GM19025 (cell line): Measurements from ENCODE around the gene WDFY1.
"Not testable (repeated sequence)": the region's sequence is repeated elsewhere in the genome, so short reads cannot be mapped to it uniquely, and the experiment has no call there.

Experiments used
- ATAC-seq: cut with Tn5 transposase; IDR thresholded peaks from one replicate; pipeline ENCODE4 v1.9.1; 2021; ENCODE audit warnings: mild to moderate bottlenecking, low read depth, moderate library complexity; ENCODE audit not compliant: unreplicated experiment

The WDFY1 gene

GRCh38 chr2:223959688-223960087 is 14.6 kb upstream of the WDFY1 start:
- no peak for ATAC-seq

GRCh38 chr2:223957092-223957851 is 12.1 kb upstream of the WDFY1 start, which contains the start of gene MRPL44:
Gene MRPL44 (plus strand): TSS chr2:223957463. CDS start chr2:223957473, 10 bp downstream.
- ATAC-seq, result peak; percentile 82

- ATAC-seq, result no peak
Observed at GRCh38 chr2:223956300-223956699, 11.2 kb upstream of the WDFY1 start.

- no peak for ATAC-seq
Observed at GRCh38 chr2:223954401-223954800, 9.3 kb upstream of the WDFY1 start.

- ATAC-seq, result peak; percentile 45
Observed at GRCh38 chr2:223952280-223952968, 7.3 kb upstream of the WDFY1 start.

- ATAC-seq, result no peak
Observed at GRCh38 chr2:223950448-223951347, 5.6 kb upstream of the WDFY1 start.

GRCh38 chr2:223949241-223949840 is 4.2 kb upstream of the WDFY1 start:
- ATAC-seq, result no peak

GRCh38 chr2:223947711-223948205 is 2.6 kb upstream of the WDFY1 start:
- ATAC-seq, result no peak

GRCh38 chr2:223945755-223946154 is 620 bp upstream of the WDFY1 start:
- ATAC-seq, result no peak

GRCh38 chr2:223944166-223944702 is 901 bp downstream of the WDFY1 start:
- no peak for ATAC-seq

GRCh38 chr2:223943561-223944008 is 1.6 kb downstream of the WDFY1 start:
- ATAC-seq, result no peak

GRCh38 chr2:223943135-223943534 is 2.0 kb downstream of the WDFY1 start:
- ATAC-seq, result no peak

GRCh38 chr2:223941579-223942277 is 3.4 kb downstream of the WDFY1 start:
- peak; percentile 41 for ATAC-seq

- ATAC-seq, result not testable (repeated sequence)
Observed at GRCh38 chr2:223939438-223939837, 5.7 kb downstream of the WDFY1 start.

GRCh38 chr2:223937535-223937934 is 7.6 kb downstream of the WDFY1 start:
- no peak for ATAC-seq

- ATAC-seq, result no peak
Observed at GRCh38 chr2:223936862-223937326, 8.2 kb downstream of the WDFY1 start.

- ATAC-seq, result no peak
Observed at GRCh38 chr2:223935459-223936125, 9.5 kb downstream of the WDFY1 start.

- no peak for ATAC-seq
Observed at GRCh38 chr2:223934870-223935269, 10.3 kb downstream of the WDFY1 start.
